GM19043 (cell line): ENCODE results near the gene MSL3B.

Experiments
- ATAC-seq: cut with Tn5 transposase; IDR thresholded peaks from one replicate; pipeline ENCODE4 v1.9.1; 2021; ENCODE audit warnings: low read depth; ENCODE audit not compliant: unreplicated experiment

Gene MSL3B

GRCh38 chr2:233835230-233836186 is 32.7 kb downstream of the MSL3B start:
- no peak for ATAC-seq

DNA sequence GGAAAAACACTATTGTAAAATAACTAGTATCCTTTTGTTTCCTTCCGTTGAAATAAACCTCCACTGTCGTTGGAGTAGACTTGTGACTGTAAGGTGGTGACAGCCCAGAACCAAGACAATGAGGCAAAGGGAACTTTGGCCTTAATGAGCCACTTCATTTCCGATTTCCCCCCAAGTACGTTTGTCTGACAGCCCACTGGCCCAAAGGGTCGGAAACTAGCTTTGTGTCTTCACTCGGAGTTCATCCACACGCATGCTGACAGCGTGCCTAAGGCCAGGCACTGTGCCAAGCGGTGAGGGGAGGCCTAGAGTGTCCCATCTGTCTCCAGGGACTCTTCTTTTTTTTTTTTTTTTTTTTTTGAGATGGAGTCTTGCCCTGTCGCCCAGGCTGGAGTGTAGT is 34.8 kb downstream of the MSL3B start:
- no peak for ATAC-seq

DNA sequence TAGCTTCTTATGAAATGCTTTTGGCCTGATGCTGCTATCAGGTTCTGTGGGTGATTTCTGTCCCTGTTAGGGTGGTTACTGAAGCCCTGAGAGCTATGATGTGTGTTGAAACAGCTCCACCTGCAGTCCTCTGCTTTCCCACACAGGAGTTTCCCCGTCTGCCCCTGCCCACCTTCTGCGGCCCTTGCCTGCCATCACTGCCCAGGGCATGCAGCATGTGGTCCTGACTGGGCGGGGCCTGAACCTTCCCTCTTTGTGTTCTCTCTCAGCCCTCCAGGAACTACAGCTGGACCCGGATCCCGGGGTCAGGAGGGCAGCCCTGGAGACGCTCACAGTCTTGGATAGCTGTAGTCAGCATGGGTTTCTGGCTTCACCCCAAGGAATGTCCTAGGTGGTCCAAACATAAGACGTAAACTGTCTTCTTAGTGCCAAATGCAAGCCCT is 35.3 kb downstream of the MSL3B start:
- ATAC-seq = no peak

- no peak for ATAC-seq
Observed at GRCh38 chr2:233832414-233832813, 35.8 kb downstream of the MSL3B start.

- ATAC-seq = no peak
Observed at GRCh38 chr2:233831861-233832260, 36.3 kb downstream of the MSL3B start.

DNA sequence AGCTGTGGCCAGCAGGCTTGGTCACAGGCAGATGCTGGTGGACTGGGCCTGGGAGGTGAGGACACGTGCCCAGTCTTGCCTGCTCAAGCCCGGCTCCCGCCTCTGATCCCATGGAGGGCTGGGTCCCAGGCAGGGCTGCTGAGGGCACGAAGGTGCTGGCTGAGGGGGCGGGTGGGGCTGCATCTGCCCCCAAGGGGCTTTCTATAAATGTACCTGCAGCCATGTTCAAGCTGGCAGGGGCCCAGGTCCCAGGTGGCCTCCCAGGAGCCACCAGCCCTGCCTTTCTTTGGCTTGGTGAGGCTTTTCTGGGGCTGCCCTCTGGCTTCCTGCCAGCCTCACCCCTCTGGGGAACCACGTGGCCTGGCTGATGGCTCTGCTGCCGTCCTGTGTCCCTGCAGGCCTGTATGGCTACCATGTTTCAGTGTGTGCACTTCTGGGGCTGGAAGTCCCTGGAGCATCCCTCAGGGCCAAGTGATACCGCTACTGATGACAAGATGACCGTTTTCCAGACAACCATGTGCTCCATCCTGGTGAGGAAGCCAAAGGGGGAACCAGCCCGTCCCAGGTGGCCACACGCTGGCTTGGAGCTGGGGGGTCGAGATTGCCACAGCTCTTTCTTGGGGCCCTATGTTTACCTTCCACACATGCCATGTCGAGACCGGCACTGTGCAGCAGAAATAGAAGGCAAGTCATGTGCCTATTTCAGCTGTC is 37.0 kb downstream of the MSL3B start:
- ATAC-seq = no peak

DNA sequence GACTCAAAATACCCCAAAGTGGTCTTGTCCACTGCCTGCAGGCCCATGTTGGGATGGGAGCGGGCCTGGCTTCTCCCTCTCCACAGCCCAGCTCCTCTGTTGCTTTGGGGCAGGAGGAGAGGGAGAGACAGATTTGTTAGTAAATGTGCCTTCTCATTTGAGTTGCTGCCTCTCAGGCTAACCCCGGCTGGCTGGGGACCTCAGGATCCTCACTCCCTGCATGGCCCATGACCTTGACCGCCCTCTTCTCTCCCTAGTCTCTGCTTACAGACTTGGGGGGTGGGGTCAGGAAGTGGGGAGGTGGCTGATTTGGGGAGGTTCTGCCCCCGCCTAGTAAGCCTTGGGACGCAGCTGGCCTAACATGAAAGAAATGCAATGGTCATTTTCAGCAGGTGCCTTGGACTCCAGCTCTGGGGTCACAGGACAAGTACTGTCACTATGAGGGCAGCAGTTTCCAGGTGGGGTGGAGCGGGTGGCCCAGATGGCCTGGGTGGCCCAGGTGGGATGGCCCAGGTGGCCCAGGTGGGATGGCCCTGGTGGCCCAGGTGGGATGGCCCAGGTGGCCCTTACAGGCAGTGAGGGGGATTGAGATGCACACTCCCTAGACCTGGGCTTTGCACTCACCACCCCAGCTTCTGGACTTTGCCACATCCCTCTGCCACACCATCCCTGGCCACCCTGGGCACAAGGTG is 37.9 kb downstream of the MSL3B start:
- ATAC-seq = no peak

- no peak for ATAC-seq
Observed at GRCh38 chr2:233829193-233830110, 38.7 kb downstream of the MSL3B start.

GRCh38 chr2:233828546-233829192 is 39.5 kb downstream of the MSL3B start:
- ATAC-seq = no peak

DNA sequence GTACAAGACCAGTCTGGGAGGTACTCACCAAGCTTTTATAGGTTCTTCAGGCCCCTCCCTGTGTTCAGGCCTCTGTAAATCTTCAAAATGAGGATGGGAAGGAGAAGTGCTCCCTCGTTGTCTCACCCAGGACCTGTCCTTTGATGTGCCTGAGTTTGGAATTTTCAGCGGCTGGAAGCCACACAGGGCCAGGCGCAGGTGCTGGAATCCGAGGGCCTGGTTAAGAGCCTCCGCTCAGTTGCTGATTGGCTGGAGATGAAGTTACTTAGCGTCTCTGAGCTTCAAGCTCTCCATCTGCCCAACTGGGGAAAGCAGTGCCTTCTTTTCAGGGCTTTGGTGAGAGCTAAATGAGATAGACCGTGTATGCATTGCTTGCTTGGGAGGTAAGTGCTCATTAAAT is 43.8 kb downstream of the MSL3B start:
- no peak for ATAC-seq

DNA sequence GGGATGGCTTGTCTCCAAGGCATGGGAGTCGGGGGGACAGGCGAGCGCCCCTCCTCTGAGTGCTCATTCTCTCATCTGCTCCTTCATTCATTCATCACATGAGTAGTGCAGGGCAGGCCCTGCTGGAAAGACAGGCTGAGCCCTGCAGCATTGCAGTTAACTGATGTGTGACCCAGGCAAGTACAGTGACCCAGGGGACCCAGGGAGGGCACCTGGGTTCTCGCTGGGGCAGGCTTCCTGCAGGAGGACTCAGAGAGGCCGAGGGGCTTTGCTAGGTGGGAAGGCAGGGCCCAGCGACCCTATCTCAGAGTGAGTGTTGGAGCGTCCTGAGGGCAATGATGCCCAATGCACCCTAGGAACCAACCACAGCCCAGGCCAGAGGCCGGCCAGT is 44.5 kb downstream of the MSL3B start:
- no peak for ATAC-seq

- ATAC-seq = no peak
Observed at GRCh38 chr2:233822781-233823730, 45.1 kb downstream of the MSL3B start.

GRCh38 chr2:233822101-233822771 is 46.0 kb downstream of the MSL3B start:
- ATAC-seq = no peak

- no peak for ATAC-seq
Observed at GRCh38 chr2:233821709-233822100, 46.5 kb downstream of the MSL3B start.

DNA sequence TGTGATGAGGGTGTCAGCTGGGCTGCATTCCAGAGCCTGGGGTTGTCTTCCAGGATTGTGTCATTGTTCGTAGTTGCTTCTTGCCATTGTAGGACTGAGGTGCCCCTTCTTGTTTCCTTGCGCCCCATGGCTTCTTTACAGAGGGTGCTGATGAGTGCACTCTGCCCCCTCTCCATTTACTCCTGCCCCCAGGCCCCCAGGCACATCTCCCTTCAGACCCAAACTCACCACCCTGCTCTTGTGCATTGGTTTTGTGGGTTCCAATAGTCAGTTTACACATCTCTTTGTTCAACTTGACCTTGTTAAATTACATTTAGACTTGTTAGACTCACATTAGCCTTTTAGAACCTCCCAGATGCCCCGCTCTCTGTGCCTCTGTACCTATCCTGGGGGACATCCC is 47.0 kb downstream of the MSL3B start:
- no peak for ATAC-seq

GRCh38 chr2:233820774-233821105 is 47.4 kb downstream of the MSL3B start:
- ATAC-seq = no peak

DNA sequence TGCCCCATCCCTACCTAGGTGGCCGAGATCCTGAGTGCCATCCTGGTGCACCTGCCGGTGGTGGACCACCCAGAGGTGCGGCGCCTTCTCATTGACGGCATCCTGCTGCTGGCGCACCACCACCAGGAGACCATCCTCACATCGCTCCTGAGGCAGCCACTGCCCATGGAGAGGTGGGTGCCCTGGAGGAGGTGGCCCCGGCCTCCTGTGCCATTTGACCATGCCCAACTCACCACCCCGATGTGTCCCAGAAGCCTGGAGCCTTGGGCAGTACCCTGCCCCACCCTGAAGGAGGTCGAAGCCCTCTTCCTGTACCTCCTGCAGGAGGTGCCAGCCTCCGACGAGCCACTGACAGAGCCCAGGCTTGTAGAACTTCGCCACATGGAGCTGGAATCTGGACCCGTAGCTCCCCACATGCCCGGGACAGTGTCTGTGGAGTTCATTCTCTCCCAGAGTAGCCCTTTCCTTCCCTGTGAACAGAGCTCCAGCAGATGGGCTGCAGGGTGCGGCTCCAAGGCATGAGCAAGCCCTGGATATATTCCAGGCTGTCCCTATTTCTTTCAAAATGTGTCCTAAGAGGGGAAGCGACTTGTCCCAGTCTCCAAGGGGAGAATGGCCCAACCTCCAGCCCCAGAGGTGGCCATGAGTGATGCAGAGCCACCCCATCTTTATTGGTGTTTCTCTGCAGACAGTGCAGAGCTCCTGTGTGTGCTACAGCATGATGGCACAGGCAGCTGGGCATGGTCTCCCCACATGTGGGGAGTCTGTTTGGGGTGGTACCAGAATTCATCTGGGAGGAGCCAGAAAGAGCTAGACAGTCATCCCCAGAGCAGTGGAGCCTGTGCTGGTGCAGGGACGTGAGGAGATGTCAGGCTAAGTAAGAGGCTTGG is 48.1 kb downstream of the MSL3B start:
- no peak for ATAC-seq
